NT2/D1 (cell line): ENCODE measurements around the gene REST.

Source experiments
- YY1 ChIP-seq: IDR thresholded peaks from 2 replicates; pipeline ENCODE4 v1.6.1; 2011; ENCODE audit not compliant: insufficient read length, insufficient read depth
- ZNF274 ChIP-seq: IDR thresholded peaks from 2 replicates; pipeline ENCODE4 v1.6.1; 2011; ENCODE audit warnings: mild to moderate bottlenecking, low read depth, low read length

DNA sequence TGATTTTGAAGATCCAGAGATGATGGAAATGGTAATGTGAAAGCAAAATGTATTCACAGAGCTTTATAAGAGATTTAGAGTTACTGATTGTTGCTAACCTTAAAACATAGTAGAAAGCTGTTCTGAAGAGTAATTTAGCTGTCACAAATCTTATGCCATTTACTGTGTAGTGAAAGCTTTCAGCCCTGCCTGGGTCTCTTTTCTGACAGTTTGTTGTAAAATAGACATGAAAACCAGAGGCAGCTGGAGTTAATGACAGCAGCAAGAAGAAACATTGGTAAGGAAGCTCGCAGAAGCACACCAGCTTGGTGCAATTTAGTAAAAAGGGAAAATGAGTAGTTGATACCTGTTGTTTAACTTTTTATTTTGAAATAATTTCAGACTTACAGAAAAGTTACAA, 92.1 kb downstream of the REST start:
- no peak for TF ChIP-seq ZNF274
- no peak for TF ChIP-seq YY1
